Stomach smooth muscle (tissue), 2 donors: ENCODE results near the gene ATG10.

Experiments used
- H3K27ac ChIP-seq: one replicate; pipeline ENCODE4 v1.7.0; 2013; ENCODE audit warnings: mild to moderate bottlenecking, low read length, inconsistent platforms
- H3K27me3 ChIP-seq, 2 donors: one replicate each; pipeline ENCODE4 v1.7.0; 2013; ENCODE audit warnings: low read length in 2 of 2; ENCODE audit not compliant: insufficient read depth in 2 of 2, control insufficient read depth in 1 of 2
- H3K36me3 ChIP-seq, 2 donors: one replicate each; pipeline ENCODE4 v1.7.0; 2013; ENCODE audit warnings: low read length in 2 of 2; ENCODE audit not compliant: control insufficient read depth in 2 of 2, insufficient read depth in 2 of 2
- H3K4me1 ChIP-seq: one replicate; pipeline ENCODE4 v1.7.0; 2013; ENCODE audit warnings: low read length; ENCODE audit not compliant: control insufficient read depth, insufficient read depth
- H3K4me3 ChIP-seq, 2 donors: one replicate each; pipeline ENCODE4 v1.7.0; 2013; ENCODE audit warnings: low read length in 2 of 2
- H3K9ac ChIP-seq, 2 donors: one replicate each; pipeline ENCODE4 v1.7.0; 2013; ENCODE audit warnings: low read length in 2 of 2, mild to moderate bottlenecking in 1 of 2
- H3K9me3 ChIP-seq, 2 donors: one replicate each; pipeline ENCODE4 v1.7.0; 2013; ENCODE audit warnings: low read length in 2 of 2; ENCODE audit not compliant: control insufficient read depth in 2 of 2
- donor health status: healthy.
- donor health status: Pancreatic carcinoma.

The ATG10 gene

DNA sequence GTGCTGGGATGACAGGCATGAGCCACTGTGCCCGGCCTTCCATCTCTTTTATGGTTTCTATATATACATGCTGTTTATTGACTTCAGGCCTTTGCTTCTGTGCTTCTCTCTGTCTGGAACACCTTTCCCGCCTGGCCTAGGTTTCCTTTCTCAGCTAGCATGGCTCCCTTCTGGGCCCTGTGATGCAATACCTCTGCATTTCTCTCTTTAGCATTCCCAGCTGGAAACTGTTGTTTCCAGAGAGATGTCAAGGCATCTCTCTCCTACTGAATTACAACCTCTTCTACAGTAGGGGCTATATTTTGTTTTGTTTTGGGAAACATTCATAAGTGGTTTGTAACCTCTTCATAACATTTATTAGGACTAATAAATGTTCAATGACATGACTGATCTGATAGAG, 249.2 kb downstream of the ATG10 start:
- no peaks in the 10 kb centered on the region for H3K9me3 ChIP-seq
- no peaks in the 10 kb centered on the region for H3K36me3 ChIP-seq
- H3K9ac ChIP-seq = no peak overlapping the region
- no peak overlapping the region for H3K27ac ChIP-seq
- H3K4me3 ChIP-seq = no peak overlapping the region
- H3K4me1 ChIP-seq = no peaks in the 10 kb centered on the region
- H3K27me3 ChIP-seq = no peaks in the 10 kb centered on the region

- Histone ChIP-seq H3K36me3 (no peaks in the 10 kb centered on the region), H3K9ac (no peak overlapping the region), H3K4me3 (no peak overlapping the region), H3K4me1 (no peaks in the 10 kb centered on the region), H3K27ac (no peak overlapping the region), H3K9me3 (no peaks in the 10 kb centered on the region), H3K27me3 (no peaks in the 10 kb centered on the region)
These were observed 251.1 kb downstream of the ATG10 start for GRCh38 chr5:82222597-82223574.

DNA sequence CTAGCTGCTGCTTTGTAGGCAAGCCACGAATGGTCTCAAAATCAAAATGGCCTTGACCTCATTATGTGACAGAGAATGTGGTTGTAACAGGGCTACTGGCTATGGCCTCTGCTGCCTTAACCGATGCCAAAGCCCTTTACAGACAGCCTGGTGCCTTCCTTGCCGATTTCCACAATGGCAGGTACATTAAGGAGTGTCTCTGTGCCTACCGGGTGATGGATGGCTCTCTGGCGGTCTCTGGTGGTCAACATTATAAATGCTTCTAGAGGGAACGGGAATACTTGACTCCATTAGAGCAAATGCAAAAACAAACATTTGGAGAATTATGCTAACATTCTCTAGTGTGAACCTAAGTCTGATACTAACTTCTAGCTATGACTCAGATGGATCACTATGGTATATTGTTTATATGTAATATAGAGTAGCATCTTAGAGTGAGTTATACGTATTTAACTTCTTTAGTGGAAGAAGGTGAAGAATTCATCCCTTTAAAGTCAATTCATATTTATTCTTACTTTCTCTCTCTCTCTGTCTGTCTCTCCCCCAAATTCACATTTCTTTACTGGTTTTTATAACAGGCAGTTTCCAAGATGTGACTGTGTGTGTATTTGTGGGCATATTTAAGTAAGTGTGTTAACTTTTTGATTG, 253.8 kb downstream of the ATG10 start:
- H3K27me3 ChIP-seq = no peaks in the 10 kb centered on the region
- no peaks in the 10 kb centered on the region for H3K9me3 ChIP-seq
- no peaks in the 10 kb centered on the region for H3K4me1 ChIP-seq
- no peak overlapping the region for H3K27ac ChIP-seq
- no peaks in the 10 kb centered on the region for H3K36me3 ChIP-seq
- H3K9ac ChIP-seq = no peak overlapping the region
- no peak overlapping the region for H3K4me3 ChIP-seq

GRCh38 chr5:82234885-82235284, 263.1 kb downstream of the ATG10 start:
- no peaks in the 10 kb centered on the region for H3K4me1 ChIP-seq
- no peak overlapping the region for H3K9ac ChIP-seq
- no peaks in the 10 kb centered on the region for H3K36me3 ChIP-seq
- no peak overlapping the region for H3K4me3 ChIP-seq
- no peaks in the 10 kb centered on the region for H3K9me3 ChIP-seq
- no peak overlapping the region for H3K27ac ChIP-seq
- H3K27me3 ChIP-seq = no peaks in the 10 kb centered on the region

DNA sequence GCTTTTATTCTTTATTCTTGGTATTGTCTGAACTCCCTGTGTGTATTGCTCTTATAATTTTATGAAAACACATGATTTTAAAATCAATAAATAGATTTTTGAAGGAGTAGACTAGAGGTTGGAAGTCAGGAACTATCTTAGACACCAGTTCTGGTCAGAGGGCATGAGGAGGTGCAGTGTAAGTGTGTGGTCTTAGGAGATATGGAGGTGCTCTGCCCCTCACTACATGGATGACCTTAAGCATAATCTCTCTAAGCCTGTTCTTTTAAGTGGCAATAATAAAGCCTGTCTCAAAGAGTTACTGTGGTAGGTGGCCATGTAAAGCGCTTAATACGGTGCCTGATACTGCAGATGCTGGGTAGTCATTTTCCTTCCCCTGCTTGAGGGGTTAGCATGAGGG, 272.3 kb downstream of the ATG10 start:
- no peak overlapping the region for H3K27ac ChIP-seq
- H3K27me3 ChIP-seq = no peaks in the 10 kb centered on the region
- H3K36me3 ChIP-seq = no peaks in the 10 kb centered on the region
- H3K4me1 ChIP-seq = no peaks in the 10 kb centered on the region
- no peaks in the 10 kb centered on the region for H3K9me3 ChIP-seq
- H3K4me3 ChIP-seq = no peak overlapping the region
- H3K9ac ChIP-seq = no peak overlapping the region

GRCh38 chr5:82244854-82245635, 273.2 kb downstream of the ATG10 start:
- H3K4me1 ChIP-seq = no peaks in the 10 kb centered on the region
- H3K9me3 ChIP-seq = no peaks in the 10 kb centered on the region
- no peak overlapping the region for H3K27ac ChIP-seq
- no peaks in the 10 kb centered on the region for H3K27me3 ChIP-seq
- H3K9ac ChIP-seq = no peak overlapping the region
- no peaks in the 10 kb centered on the region for H3K36me3 ChIP-seq
- no peak overlapping the region for H3K4me3 ChIP-seq

GRCh38 chr5:82246960-82247574, 275.2 kb downstream of the ATG10 start:
- no peaks in the 10 kb centered on the region for H3K36me3 ChIP-seq

DNA sequence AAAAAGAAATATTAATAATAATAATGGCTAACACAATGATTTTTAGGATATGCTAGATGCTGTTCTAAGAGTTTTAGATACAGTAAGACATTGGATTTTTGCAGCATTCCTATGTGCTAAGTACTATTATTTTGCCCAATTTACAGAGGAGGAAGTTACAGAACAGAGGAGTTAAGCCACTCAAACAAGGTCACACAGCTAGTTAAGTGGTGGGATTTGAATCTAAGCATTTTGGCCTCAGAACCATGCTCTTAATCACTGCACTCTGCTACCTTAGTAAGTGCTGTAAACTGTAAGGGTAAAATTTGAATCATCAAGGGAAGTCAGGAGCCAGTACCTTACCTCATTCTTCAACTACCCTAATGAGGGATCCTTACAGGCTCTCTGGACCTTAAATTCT, 280.9 kb downstream of the ATG10 start:
- no peaks in the 10 kb centered on the region for H3K27me3 ChIP-seq
- H3K36me3 ChIP-seq = peaks cover 0 to 2% of the 10 kb centered on the region in 2 donors
- H3K9ac ChIP-seq = no peak overlapping the region
- no peaks in the 10 kb centered on the region for H3K4me1 ChIP-seq
- H3K4me3 ChIP-seq = no peak overlapping the region
- H3K9me3 ChIP-seq = no peaks in the 10 kb centered on the region
- no peak overlapping the region for H3K27ac ChIP-seq

More at GRCh38 chr5:82246960-82247574, 275.2 kb downstream of the ATG10 start:
- no peak overlapping the region for H3K27ac ChIP-seq
- H3K9me3 ChIP-seq = no peaks in the 10 kb centered on the region
- no peaks in the 10 kb centered on the region for H3K4me1 ChIP-seq
- H3K27me3 ChIP-seq = no peaks in the 10 kb centered on the region
- H3K4me3 ChIP-seq = no peak overlapping the region
- no peak overlapping the region for H3K9ac ChIP-seq

- H3K4me1 ChIP-seq = no peaks in the 10 kb centered on the region
- H3K9me3 ChIP-seq = no peaks in the 10 kb centered on the region
- no peaks in the 10 kb centered on the region for H3K27me3 ChIP-seq
- no peak overlapping the region for H3K4me3 ChIP-seq
- H3K36me3 ChIP-seq = peaks cover 0 to 2% of the 10 kb centered on the region in 2 donors
- no peak overlapping the region for H3K27ac ChIP-seq
- H3K9ac ChIP-seq = no peak overlapping the region
These were observed 284.0 kb downstream of the ATG10 start for GRCh38 chr5:82255844-82256243.

GRCh38 chr5:82257247-82257646, 285.4 kb downstream of the ATG10 start:
- Histone ChIP-seq H3K27me3 (no peaks in the 10 kb centered on the region), H3K36me3 (peaks cover 0 to 2% of the 10 kb centered on the region in 2 donors), H3K4me1 (no peaks in the 10 kb centered on the region), H3K9ac (no peak overlapping the region), H3K27ac (no peak overlapping the region), H3K9me3 (no peaks in the 10 kb centered on the region), H3K4me3 (no peak overlapping the region)
